EL (cell line): Measurements from ENCODE around the gene ASCL3.
"Not testable (repeated sequence)": the region's sequence is repeated elsewhere in the genome, so short reads cannot be mapped to it uniquely, and the experiment has no call there.

ENCODE experiments used
- DNase-seq: peaks from one replicate; pipeline ENCODE4 v3.0.0-alpha.2; 2016

Gene ASCL3

DNA sequence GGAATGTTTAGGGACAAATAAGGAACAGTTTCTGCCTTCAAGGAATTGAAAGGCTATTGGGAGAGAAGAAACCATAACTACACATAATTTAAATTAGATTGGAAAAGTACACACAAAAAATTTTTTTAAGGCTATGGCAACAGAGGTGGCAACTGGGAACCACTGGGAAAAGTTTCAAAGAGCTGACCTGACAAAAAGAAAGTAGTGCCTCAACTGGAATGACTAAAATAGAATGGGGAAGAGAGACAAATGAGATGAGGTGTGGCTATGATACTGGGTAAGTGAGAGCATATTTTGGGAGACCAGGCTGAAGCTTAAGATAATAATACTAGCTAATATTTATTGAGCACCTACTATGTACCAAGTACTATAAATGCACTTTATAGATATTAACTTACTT is 34.7 kb downstream of the ASCL3 start:
- DNase-seq, result no peak

DNA sequence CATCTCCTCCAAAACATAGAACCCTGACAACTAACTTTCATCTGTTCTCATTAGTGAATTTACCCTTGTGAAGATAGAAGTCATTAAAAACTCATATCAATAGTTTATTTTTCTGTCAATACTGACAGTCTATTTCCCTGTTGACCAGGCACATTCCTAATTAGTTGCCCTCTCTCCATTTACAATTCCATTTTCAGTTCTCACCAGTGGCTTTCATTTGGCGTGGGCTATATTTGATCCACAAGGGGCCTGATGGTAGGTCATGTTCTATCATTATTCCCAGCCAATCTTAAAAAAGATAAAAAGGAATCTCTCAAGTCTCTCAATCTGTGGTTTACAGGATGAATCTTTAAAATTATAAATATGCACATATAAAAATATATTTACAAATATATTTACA is 35.7 kb downstream of the ASCL3 start:
- peak; percentile 23 for DNase-seq

DNA sequence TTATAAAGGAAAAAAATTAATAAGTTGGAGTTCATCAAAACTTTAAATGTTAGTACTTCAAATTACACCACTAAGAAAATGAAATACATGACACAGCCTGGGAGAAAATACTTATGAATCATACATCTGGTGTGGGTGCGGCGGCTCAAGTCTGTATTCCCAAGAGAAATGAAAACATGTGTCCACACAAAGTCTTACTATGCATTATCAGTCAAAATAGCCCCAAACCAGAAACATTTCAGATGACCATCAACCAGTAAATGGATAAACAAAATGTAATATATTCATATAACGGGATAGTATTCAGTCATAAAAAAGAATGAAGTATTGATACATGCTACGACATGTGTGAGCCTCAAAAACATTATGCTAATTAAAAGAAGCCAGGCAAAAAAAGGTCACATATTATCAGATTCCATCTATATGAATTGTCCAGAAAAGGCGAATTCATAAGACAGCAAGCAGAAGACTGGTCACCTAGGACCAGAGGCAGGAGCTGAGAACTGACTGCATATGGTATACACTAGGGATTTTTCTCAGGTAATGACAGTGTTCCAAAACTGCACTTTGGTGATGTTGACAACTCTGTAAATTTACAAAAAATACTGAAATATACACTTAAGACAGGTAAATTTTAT is 37.2 kb downstream of the ASCL3 start:
- peak; percentile 87 for DNase-seq

DNA sequence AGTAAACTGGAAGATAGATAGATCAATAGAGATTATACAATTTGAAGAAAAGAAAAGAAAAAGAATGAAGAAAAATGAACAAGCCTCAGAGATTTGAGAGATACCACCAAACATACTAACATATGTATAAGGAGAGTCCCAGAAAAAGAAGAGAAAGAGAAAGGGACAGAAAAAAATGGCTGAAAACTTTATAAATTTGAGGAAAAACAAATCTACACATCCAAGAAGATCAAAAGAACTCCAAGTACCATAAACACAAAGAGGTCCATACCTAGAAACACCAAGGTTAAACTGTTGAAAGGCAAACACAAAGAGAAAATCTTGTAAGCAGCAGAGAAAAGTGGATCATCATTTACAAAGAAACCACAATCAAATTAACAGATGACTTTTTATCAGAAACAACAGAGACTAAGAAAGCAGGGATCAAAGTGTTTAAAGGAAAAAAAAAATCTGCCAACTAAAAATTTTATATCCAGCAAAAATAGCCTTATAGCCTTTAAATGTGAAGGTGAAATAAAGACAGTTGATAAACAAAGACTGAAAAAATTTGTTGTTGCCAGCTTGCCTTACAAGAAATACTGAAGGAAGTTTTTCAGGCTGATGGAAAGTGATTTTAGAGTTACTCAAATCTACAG is 43.6 kb downstream of the ASCL3 start:
- DNase-seq, result no peak

DNA sequence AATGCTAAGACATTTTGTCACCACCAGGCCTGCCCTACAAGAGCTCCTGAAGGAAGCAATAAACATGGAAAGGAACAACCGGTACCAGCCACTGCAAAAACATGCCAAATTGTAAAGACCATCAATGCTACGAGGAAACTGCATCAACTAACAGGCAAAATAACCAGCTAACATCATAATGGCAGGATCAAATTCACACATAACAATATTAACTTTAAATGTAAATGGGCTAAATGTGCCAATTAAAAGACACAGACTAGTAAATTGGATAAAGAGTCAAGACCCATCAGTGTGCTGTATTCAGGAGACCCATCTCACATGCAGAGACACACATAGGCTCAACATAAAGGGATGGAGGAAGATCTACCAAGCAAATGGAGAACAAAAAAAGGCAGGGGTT is 51.6 kb downstream of the ASCL3 start:
- DNase-seq, result not testable (repeated sequence)
